Mononuclear cell (primary cell): Measurements from ENCODE around the gene FXN. TPM values are rescaled to one million over a fixed set of nuclear protein-coding genes. Genes with fewer than 3 reads are reported as not detected.
A peak's percentile ranks its signal among the peaks of the same experiment; 100 is the strongest.
"Not testable (repeated sequence)": the region's sequence is repeated elsewhere in the genome, so short reads cannot be mapped to it uniquely, and the experiment has no call there.

Source experiments
- H3K27me3 ChIP-seq: 2 replicates; pipeline ENCODE4 v1.6.0; 2011; ENCODE audit warnings: low read length, control low read depth; ENCODE audit not compliant: insufficient read depth
- H3K4me1 ChIP-seq: 2 replicates; pipeline ENCODE4 v1.5.1; 2011; ENCODE audit warnings: mild to moderate bottlenecking, low read length, control low read depth; ENCODE audit not compliant: insufficient read depth
- H3K4me3 ChIP-seq: 2 replicates; pipeline ENCODE4 v1.5.1; 2011; ENCODE audit warnings: mild to moderate bottlenecking, low read length, moderate library complexity
- H3K9me3 ChIP-seq: 2 replicates; pipeline ENCODE4 v1.5.1; 2011; ENCODE audit warnings: low read depth, mild to moderate bottlenecking, control low read depth, low read length
- total RNA-seq: library from RNA; depleted of rRNA; stranded (reverse); fragments of >200 nt; gene quantifications from one replicate; pipeline ENCODE4 v1.2.3, GENCODE V29; 2012

The FXN gene
- 4.0 TPM for total RNA-seq

- peak within 1 kb of the TSS; percentile 77 for H3K4me3 ChIP-seq
- H3K4me1 ChIP-seq, result peaks cover 15% of the 10 kb centered on the region
- no peaks in the 10 kb centered on the region for H3K9me3 ChIP-seq
- H3K27me3 ChIP-seq, result no peaks in the 10 kb centered on the region
Observed at GRCh38 chr9:69035438-69036308, at the start of gene FXN. TSS of gene FXN (plus strand) at chr9:69035752. CDS start at chr9:69035783, 31 bp downstream.

DNA sequence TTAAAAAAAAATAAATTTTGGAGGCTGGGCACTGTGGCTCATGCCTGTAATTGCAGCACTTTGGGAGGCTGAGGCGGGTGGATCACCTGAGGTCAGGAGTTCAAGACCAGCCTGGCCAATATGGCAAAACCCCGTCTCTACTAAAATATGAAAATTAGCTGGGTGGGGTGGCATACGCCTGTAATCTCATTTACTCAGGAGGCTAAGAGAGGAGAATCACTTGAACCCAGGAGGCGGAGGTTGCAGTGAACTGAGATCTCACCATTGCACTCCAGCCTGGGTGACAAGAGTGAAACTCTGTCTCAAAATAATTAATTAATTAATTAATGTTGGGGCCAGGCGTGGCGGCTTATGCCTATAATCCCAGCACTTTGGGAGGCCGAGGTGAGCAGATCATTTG lies 48.6 kb upstream of the FXN start:
- H3K9me3 ChIP-seq, H3K27me3 ChIP-seq, H3K4me3 ChIP-seq, H3K4me1 ChIP-seq: not testable (repeated sequence)

- Histone ChIP-seq H3K4me3 (no peak overlapping the region), H3K4me1 (peaks cover 10% of the 10 kb centered on the region), H3K9me3 (no peaks in the 10 kb centered on the region), H3K27me3 (no peaks in the 10 kb centered on the region)
Observed at GRCh38 chr9:68991457-68991856, 44.1 kb upstream of the FXN start.

- peaks cover 26% of the 10 kb centered on the region for H3K4me1 ChIP-seq
- no peaks in the 10 kb centered on the region for H3K27me3 ChIP-seq
- no peaks in the 10 kb centered on the region for H3K9me3 ChIP-seq
- no peak overlapping the region for H3K4me3 ChIP-seq
Observed at GRCh38 chr9:68995776-68996175, 39.8 kb upstream of the FXN start.

DNA sequence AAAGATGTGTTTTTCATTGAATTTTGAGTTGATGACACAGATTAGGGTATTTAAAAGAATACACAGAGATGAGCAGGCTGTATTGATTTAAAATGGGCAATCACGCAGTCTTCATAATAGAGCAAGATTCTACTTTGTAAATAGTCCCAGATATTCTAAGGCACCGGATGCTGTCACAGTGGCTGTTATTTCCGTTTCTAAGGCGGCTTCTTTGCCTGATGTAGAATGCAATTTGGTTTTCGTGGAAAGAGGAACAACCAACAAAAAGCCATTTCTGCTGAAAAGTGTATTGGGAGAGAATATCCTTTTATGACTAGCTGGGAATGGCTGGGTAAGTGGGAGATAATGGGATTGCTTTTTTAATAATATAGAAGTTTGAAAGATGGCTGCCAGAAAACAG lies 39.1 kb upstream of the FXN start:
- Histone ChIP-seq H3K4me3 (no peak overlapping the region), H3K9me3 (no peaks in the 10 kb centered on the region), H3K4me1 (peaks cover 26% of the 10 kb centered on the region), H3K27me3 (no peaks in the 10 kb centered on the region)

- peaks cover 26% of the 10 kb centered on the region for H3K4me1 ChIP-seq
- H3K4me3 ChIP-seq, result no peak overlapping the region
- H3K27me3 ChIP-seq, result no peaks in the 10 kb centered on the region
- no peaks in the 10 kb centered on the region for H3K9me3 ChIP-seq
Observed at GRCh38 chr9:68997666-68998065, 37.9 kb upstream of the FXN start.

DNA sequence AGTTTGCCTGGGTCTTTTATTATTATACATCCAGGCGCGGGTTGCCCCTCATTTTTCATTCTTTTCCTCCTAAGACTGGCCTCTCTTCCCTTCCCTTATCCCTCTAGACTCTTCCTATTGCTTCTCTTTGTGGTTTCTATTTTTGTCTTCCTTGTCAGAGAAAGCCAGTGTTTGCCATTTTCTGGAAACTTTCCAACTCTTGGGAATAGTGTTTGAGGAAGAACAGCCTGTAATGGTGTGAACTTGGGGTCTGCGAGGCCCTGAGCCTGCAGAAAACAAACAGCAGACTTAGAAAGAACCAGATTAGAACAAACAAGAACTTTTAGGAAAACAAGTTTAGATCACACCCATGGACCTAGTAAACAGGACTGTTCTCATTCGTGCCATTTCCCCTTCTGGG lies 37.2 kb upstream of the FXN start:
- H3K27me3 ChIP-seq, result no peaks in the 10 kb centered on the region
- H3K4me3 ChIP-seq, result no peak overlapping the region
- H3K4me1 ChIP-seq, result peaks cover 26% of the 10 kb centered on the region
- no peaks in the 10 kb centered on the region for H3K9me3 ChIP-seq

GRCh38 chr9:68998812-68999211 lies 36.7 kb upstream of the FXN start:
- H3K27me3 ChIP-seq, result no peaks in the 10 kb centered on the region
- H3K4me1 ChIP-seq, result peaks cover 26% of the 10 kb centered on the region
- H3K4me3 ChIP-seq, result no peak overlapping the region
- no peaks in the 10 kb centered on the region for H3K9me3 ChIP-seq

GRCh38 chr9:68999393-69000105 lies 36.0 kb upstream of the FXN start:
- H3K9me3 ChIP-seq, result no peaks in the 10 kb centered on the region
- H3K4me3 ChIP-seq, result no peak overlapping the region
- peaks cover 26% of the 10 kb centered on the region for H3K4me1 ChIP-seq
- H3K27me3 ChIP-seq, result no peaks in the 10 kb centered on the region

GRCh38 chr9:69001921-69002320 lies 33.6 kb upstream of the FXN start:
- H3K4me3 ChIP-seq, result no peak overlapping the region
- peaks cover 16% of the 10 kb centered on the region for H3K4me1 ChIP-seq
- no peaks in the 10 kb centered on the region for H3K9me3 ChIP-seq
- no peaks in the 10 kb centered on the region for H3K27me3 ChIP-seq

DNA sequence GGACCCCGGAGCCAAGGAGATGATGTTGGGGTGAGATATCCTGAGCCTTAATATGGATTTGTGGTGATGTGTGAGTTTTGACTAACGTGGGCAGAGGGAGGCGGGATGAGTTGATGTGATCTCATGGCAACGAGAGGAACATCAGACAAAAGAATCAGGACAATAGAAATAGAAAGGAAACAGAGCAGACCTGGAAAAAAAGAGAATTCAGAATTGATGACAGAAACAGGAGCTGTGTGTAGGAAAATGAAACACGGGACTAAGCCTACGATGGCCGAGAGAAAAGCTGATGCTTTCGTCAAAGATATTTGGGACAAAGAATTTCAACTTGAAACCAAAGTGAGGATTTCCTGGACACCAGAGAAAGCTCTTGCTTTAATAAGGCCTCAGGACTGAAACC lies 32.5 kb upstream of the FXN start:
- H3K27me3 ChIP-seq, result no peaks in the 10 kb centered on the region
- no peaks in the 10 kb centered on the region for H3K9me3 ChIP-seq
- peaks cover 8% of the 10 kb centered on the region for H3K4me1 ChIP-seq
- no peak overlapping the region for H3K4me3 ChIP-seq

DNA sequence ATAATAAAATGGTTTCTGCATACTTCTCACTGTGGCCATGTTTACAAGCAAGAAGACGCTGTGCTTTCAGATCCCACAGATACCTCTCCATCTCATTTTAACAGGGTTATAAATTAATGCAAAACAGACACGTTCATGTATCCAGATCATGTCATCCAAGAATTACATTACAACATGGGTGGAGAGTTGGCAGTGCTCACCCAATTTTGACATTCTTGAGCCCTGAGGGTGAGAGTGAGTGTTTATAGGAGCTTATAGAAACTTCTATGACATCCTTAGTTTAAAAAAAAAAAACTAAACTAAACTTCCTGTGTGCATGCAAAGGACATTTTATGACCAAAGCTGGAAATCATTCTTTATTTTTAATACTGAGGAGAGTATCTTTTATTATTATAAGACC lies 30.7 kb upstream of the FXN start:
- no peak overlapping the region for H3K4me3 ChIP-seq
- H3K9me3 ChIP-seq, result no peaks in the 10 kb centered on the region
- H3K4me1 ChIP-seq, result no peaks in the 10 kb centered on the region
- no peaks in the 10 kb centered on the region for H3K27me3 ChIP-seq

DNA sequence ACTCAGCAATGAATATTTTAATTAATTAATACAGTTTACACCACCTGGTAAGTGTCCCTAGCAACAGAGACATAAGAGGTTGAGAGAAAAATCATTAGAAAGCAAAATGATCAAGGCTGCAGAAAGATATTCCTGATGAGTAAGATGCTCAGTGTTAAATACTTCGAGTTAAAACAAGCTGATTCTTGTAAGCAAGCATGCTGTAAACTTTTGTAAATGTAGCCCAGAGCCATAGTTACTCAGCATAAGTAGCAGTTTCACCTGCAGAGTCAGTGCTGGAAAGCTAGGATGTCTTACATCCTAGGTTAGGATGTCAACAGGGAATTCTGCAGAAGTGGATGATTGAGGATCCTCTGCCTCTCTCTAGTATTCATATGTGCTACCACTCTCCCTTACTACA lies 25.8 kb upstream of the FXN start:
- H3K4me3 ChIP-seq, result no peak overlapping the region
- peaks cover 11% of the 10 kb centered on the region for H3K4me1 ChIP-seq
- H3K27me3 ChIP-seq, result no peaks in the 10 kb centered on the region
- no peaks in the 10 kb centered on the region for H3K9me3 ChIP-seq

- no peaks in the 10 kb centered on the region for H3K9me3 ChIP-seq
- no peaks in the 10 kb centered on the region for H3K27me3 ChIP-seq
- H3K4me3 ChIP-seq, result no peak overlapping the region
- peaks cover 11% of the 10 kb centered on the region for H3K4me1 ChIP-seq
Observed at GRCh38 chr9:69012696-69013381, 22.7 kb upstream of the FXN start.

- no peak overlapping the region for H3K4me3 ChIP-seq
- no peaks in the 10 kb centered on the region for H3K27me3 ChIP-seq
- no peaks in the 10 kb centered on the region for H3K9me3 ChIP-seq
- H3K4me1 ChIP-seq, result peaks cover 11% of the 10 kb centered on the region
Observed at GRCh38 chr9:69013382-69013727, 22.2 kb upstream of the FXN start.
